Tibial nerve (tissue), 4 donors: ENCODE data around the gene CTBP2.

Experiments
- CTCF ChIP-seq, 5 experiments: fragments of 200-600 bp in 3 of 5; fragments of 450-650 bp in 2 of 5; sonication (generic) in 3 of 5; IDR thresholded peaks; one replicate each; pipeline ENCODE4 v1.5.1; 2016 to 2019; ENCODE audit warnings: antibody characterized with exemption in 5 of 5, mild to moderate bottlenecking in 3 of 5, moderate library complexity in 2 of 5
- EP300 ChIP-seq, 2 donors: sonication (generic); formaldehyde crosslinking; IDR thresholded peaks; one replicate each; pipeline ENCODE4 v1.6.1; 2017; ENCODE audit warnings: antibody characterized with exemption in 2 of 2, mild to moderate bottlenecking in 1 of 2
- POLR2A ChIP-seq, 2 donors: fragments of 450-650 bp; IDR thresholded peaks; one replicate each; pipeline ENCODE4 v1.6.1; 2017; ENCODE audit warnings: antibody characterized with exemption in 2 of 2, mild to moderate bottlenecking in 2 of 2, moderate library complexity in 2 of 2

GRCh38 chr10:124962421-124962820 lies 197.9 kb downstream of the CTBP2 start:
- TF ChIP-seq CTCF (IDR thresholded peaks at IDR 0.05) (no peak), POLR2A (IDR thresholded peaks at IDR 0.05) (no peak), EP300 (IDR thresholded peaks at IDR 0.05) (no peak)
